ENCODE measurements around the gene DIP2C.
"Not testable (repeated sequence)": the region's sequence is repeated elsewhere in the genome, so short reads cannot be mapped to it uniquely, and the experiment has no call there.

Gene DIP2C

DNA sequence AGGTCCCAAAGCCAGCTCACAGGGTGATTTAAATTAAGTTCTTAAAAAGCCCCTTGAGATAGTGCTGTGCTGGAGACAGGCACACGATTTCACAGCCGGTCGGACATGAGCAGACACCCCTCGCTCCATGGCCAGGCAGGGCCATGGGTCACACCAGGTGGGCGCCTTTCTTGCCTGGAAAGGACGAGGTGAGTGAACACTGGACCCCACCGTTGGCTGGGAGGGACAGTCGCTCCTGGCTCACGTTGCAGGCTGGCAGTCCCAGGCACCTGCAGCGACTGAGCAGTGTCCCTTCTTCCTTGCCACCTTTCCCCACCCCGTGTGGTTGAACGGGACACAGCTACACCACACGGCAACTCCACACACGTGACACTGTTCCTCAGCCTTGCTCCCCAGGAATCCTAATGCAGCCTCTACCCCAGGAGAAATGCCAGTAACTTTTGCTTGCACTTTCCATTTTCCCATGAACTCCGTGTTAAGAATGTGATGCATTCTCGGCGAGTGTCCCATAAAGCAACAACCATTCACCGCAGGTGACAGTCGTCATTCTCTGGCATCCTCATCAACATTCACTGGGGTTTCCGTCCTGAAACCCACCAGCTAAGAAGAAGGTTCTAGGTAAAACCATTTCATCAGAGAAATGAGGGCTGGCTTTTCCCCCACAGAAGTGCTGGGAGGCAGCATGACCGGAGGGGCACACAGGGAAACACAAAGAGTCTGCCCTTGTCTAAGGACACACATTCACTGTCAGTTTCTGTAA lies 336.8 kb downstream of the DIP2C start:
- no peak for DNase-seq (ENCODE audit: low spot score)

DNA sequence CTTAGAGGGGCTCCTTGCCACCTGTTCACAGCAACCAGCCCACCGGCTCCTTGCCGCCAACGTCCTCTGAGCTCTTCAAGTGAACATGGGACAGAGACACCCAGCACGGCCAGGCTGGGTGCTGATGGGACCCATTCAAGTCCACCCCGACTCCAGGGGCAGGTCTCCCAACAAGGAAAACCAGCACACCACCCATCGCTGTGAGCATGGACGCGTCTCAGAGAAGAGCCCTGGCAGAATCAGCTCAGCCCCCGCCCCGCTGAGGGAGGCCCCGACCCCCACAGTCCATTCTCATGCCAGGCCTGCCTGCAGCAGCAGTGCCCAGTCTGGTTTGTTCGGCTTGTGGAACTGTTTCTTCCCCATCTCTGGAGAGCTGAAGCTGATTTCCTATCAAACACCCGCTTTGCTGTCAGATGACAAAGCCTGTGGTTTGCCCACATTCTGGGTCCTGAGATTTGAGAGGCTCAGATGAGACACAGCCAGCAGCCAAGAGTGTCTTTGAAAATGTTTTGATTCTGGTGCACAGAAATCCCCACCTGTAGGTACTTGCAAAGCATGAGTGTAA lies 337.6 kb downstream of the DIP2C start:
- DNase-seq (ENCODE audit: low spot score): no peak

DNA sequence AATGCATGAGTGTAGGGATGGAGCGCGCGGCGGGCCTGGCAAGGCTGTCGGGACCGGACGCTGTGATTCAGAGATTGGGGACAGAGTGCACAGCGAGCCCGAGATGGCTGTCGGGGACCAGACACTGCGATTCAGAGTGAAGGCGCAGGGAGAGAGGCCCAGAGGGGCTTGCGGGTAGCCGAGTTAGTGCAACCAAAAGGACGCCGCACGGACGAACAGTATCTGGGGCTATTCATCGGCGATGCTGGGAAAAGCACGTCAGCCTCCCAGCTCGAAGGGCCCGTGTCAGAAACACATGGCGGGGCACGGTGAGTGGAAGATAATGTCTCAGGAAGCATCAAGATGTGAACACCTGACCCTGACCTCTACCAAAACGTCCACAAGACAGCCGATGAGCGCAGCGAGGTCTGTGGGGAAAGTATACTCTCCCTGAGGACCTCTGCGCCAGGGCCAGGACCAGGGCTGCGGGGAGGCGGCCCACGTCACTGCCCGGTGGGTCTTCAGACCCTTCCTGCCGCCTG lies 338.4 kb downstream of the DIP2C start:
- DNase-seq (ENCODE audit: low spot score): no peak

DNA sequence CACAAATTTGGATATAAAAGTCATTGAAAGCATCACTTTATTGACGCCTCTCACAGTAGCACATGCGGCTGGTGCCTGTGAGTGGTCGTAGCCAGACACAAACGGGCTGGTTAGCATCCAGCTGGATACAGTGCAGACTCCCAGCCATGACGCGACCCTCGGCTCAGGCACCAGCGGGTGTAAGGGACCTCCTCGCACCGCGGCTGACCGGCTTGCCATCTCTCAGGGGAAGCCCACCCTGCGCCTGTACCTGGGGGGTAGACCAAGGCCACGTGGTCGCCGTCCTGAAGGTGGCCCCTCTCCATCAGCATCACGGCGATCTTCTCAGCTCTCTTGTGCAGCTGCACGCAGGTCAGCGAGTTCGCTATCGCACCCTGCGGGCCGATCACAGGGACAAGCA lies 340.4 kb downstream of the DIP2C start:
- no peak for DNase-seq (ENCODE audit: low spot score)

DNA sequence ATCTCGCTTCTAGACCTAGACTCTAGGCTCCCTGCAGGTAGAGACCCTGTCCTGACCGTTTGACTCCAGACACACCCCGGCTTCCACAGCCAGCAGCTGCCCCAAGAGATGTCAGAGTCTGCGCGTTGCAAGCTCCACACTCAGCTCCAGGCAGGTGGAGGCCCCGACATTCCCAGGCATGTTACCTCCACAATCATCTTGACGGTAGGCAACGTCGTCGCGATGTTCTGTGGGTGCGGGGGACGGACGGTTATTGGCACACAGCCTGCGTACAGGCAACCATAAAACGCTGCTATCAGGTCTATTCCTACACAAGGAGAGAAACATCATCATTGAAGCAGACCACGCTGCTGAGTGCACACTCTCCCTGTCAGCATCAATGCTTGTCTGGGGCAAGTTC lies 341.0 kb downstream of the DIP2C start:
- DNase-seq (ENCODE audit: low spot score): no peak

DNA sequence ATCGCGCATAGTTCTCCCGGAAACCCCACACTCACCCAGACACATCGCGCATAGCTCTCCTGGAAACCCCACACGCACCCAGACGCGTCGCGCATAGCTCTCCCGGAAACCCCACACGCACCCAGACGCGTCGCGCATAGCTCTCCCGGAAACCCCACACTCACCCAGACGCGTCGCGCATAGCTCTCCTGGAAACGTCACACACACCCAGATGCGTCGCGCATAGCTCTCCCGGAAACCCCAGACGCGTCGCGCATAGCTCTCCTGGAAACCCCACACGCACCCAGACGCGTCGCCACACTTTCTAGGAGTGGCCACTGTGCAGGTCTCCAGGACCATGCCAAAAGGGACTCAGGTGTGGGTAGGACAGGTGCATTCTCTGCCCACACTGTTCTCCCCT lies 341.7 kb downstream of the DIP2C start:
- not testable (repeated sequence) for DNase-seq (ENCODE audit: low spot score)

DNA sequence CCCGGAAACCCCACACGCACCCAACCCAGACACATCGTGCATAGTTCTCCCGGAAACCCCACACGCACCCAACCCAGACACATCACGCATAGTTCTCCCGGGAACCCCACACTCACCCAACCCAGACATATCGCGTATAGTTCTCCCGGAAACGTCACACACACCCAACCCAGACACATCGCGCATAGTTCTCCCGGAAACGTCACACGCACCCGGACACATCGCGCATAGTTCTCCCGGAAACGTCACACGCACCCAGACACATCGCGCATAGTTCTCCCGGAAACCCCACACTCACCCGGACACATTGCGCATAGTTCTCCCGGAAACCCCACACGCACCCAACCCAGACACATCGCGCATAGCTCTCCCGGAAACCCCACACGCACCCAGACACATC lies 342.3 kb downstream of the DIP2C start:
- not testable (repeated sequence) for DNase-seq (ENCODE audit: low spot score)

DNA sequence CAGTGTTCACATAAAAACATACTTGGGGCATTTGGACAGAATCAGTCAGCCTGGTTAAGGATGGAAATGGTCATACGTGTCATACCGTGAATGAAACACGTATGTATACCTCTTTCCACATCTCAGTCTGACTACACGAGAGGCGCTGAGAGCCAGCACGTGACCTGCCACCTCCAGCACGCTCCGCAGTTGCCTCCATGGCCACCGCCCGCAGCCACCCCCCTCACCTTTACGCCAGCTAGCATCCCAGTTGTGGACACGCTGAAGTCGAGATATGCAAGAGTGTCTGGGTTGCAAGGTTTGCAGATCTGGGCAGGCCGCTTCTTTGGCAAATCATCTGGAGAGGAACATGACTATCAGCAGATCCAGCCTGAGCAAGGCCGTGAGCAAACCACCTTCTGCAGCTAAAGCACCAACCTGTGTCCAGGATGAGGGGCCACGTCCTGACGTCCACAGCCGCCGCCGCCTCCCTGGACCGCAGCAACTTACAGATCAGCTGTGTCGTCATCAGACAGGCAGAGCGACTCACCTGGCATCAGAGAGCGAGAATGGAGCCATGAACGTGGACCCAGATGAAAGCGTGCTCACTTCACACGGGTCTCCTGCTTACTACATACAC lies 344.8 kb downstream of the DIP2C start:
- DNase-seq (ENCODE audit: low spot score): no peak

DNA sequence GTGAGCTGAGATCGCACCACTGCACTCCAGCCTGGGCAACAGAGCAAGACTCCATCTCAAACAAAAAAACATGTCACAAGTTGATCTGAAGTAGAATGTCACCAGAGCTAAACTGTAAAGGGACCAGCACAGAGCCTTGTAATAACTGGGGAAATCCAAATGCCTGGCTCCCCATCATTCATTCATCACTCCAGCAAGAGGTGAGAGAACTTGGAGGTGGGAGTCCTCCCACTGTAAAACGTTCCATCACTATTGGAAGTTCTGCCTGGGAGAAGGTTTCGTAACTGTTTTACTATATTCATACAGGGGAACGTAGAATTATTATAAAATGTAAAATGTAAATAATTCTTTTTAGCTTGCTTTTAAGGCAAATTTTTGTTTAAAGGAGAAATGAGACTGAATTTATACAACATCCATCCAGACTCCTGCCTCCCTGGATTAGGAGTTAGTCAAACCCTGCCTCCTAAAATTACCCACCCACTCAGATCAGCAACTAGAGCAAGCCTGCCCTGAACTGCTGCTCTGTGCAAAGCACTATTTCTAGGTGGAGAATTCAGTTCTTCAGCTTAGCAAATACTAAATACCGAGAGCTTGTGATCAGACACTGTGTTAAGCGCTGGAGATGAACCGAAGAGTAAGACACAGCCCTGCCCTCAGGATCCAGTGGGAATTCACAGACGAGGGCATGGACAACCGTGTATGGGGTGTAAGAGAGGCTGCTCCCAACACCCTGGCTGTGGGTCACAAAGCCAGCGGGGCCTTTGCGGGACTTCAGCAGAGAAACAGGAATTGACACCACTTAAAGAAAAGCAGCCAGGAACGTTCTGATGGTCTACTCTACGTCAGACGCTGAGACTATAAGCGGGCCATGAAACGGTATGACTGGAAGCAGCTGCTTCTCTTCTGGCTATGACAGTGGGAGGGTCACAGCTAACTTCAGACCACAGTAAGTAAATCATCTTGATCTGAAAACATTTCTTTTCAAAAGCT lies 345.9 kb downstream of the DIP2C start:
- DNase-seq (ENCODE audit: low spot score): no peak

DNA sequence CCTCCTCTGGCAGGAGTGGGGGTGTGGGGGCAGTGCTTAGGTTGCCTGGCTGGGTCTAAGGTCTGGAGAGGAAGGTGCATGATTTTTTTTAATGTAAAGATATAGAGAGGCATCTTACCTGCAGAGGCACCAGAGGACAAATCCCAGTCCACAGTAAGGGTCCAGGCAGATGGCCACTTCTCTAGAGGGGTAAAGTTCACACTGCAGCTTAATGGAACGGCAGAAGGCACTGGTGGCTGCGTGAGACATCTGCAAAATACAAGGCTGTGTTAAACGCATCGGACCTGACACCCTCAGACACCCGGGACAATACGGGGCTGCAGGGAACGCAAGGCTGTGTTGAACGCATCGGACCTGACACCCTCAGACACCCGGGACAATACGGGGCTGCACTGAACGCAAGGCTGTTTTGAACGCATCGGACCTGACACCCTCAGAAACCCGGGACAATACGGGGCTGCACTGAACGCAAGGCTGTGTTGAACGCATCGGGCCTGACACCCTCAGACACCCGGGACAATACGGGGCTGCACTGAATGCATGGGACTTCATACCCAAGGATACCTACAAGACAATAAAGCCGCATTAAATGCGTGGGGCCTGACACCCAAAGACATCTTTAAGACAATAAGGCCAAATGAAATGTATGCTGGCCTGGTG lies 348.3 kb downstream of the DIP2C start:
- DNase-seq (ENCODE audit: low spot score): no peak

DNA sequence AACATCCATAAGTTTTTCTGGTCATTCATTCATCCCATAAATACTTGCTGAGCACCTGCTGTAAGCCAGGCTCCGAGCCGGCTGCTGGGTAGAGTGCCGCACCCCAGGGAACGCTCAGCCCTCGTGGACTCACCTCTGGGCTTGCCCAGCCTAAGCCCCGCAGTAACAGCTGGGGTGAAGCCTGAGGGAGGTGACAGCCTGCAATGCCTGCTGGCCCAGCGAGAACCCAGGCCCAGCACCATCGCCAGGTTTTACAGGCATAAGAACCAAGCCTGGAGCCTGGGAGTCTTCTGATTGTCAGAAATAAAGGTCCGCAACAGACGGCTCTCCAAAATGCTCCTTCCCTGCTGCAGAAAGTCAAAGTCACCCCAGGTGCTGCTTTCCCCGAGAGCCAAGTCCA lies 348.8 kb downstream of the DIP2C start:
- no peak for DNase-seq (ENCODE audit: low spot score)

DNA sequence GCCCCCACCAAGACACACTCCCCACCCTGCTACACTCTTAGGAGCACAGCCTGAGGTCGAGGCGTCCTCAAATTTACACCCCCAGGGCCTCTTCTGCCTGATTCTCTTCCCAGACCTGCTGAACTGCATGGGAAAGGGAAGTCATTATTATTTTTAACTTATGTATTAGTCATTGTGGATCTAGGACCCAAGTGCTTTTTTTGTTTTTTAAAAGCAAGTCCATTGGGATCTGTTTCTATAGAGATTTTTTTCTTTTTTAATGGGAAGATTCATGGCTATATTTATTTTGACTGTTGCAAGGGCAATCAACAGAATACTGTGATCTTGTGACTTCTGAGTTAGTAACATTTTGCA lies 350.5 kb downstream of the DIP2C start:
- no peak for DNase-seq (ENCODE audit: low spot score)

DNA sequence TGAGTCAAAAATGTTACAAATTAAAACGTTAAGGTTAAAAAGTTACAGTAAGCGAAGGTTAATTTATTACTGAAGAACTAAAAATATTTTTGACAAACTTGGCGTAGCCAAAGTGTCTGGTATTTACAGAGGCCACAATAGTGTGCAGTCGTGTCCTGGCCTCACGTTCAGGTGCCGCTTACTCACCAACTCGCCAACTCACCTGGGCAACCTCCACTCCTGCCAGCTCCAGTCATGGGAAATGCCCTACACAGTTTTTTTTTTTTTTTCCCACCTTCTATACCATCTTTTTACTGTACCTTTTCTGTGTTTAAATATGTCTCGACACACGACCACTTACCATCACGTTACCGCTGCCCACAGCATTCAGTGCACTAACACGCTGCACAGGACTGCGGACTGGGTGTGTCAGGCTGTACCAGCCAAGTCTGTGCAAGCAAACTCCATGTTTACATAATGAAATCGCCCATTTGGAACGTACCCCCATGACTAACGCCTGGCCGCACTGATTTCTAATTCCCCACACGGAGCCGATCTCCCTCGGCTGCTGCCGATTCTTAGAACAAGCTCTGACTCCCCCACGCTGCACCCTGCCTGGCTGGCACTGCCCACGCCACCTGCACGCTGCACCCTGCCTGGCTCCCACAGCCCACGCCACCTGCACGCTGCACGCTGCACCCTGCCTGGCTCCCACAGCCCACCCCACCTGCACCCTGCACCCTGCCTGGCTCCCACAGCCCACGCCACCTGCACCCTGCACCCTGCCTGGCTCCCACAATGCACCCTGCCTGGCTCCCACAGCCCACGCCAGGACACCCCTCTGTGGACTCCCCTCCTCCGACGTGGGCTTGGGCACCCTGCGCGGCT lies 351.1 kb downstream of the DIP2C start:
- no peak for DNase-seq (ENCODE audit: low spot score)

DNA sequence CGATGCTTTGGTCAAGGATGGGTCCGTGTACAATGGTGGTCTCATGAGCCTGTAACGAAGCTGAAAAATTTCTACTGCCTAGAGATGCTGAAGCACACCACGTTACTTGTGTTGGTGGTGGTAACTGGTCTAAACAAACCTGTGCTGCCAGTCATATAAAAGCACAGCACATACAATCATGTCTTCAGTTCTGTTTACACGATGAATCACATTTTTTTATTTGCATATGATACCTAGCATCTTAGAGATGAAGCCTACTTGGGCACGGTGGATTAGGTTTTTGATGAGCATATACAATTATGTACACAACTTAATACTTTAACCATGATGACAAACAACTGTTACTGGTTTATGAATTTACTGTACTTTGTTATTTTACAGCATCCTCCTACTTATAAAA lies 353.2 kb downstream of the DIP2C start:
- no peak for DNase-seq (ENCODE audit: low spot score)

DNA sequence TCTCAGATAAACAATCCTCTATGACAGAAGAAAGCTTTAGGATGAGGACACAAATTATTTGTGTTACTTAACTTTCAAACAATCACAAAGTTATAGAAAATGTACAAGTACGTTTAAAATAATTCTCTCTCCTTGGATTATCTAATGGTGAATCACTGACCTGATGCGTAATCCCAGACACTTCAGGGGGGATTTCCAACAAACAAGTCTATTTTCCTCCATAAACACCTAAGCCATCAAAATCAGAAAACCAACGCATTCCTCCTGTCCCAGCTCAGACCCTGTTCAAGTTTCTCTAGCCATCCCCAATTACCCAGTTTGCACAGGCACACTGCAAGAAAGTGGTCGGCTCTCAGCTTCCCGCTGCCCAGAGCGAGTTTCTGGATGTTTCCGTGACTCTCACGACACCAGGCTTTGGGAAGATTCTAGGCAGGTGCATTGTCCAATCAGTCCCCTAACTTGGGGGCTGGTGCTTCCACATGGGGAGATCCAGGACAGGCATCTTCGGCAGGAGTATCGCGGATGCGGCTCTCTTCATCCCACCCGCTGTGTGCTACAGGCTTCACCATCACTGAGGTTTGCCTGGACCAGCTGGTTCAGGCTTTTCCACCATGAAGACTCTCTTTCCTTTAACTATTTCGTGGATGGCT lies 354.2 kb downstream of the DIP2C start:
- DNase-seq (ENCODE audit: low spot score): no peak

DNA sequence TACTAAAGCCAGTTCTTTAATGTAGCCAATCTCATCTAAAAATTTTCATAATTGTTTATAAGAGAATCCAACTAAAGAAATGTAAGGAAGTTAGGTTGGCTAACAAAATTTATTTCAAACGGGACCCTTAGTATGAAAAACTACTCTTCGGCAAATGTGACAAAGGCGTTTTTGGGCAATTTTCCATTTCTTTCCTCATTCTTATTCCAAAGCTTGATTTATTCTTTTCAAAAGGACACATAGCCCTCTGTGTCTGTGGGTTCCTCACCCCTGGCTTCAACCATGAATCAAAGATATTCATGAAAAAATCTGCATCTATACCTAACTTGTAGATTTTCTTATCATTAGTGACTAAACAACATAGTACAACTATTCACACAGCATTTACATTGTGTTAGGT lies 358.3 kb downstream of the DIP2C start:
- DNase-seq (ENCODE audit: low spot score): no peak

DNA sequence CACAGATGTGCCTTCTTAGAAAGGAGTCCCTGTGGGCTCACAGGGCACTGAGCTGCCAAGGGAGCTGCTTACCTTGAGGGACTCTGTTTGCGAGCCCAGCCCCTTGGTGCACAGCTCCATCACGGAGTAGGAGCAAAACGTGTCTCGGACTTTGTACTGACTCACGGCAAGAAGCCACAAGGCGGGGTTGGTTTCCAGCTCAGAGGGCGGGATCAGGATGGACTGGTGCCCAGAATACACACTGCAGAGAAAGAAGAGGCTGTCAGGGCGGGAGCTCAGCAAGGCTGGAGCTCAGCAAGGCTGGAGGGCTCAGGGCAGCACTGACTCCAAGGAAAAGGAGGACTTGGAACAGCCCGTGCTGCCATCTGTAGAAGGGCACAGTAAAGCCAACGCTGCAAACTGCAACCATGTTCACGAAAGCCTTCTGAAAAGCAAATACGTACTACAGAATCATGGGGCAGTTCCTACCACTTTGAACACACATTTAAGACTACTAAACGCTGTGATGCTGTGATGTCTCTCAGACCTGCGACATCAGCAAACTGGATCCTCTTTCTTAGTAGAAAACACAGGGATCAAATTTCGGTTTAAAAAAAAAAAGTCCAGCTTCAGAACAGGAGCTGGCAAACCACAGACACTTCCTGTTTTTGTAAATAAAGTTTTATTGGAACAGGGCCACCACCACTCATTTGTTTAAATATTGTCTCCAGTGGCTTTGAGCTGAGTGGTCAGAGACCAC lies 359.9 kb downstream of the DIP2C start:
- DNase-seq (ENCODE audit: low spot score): no peak

DNA sequence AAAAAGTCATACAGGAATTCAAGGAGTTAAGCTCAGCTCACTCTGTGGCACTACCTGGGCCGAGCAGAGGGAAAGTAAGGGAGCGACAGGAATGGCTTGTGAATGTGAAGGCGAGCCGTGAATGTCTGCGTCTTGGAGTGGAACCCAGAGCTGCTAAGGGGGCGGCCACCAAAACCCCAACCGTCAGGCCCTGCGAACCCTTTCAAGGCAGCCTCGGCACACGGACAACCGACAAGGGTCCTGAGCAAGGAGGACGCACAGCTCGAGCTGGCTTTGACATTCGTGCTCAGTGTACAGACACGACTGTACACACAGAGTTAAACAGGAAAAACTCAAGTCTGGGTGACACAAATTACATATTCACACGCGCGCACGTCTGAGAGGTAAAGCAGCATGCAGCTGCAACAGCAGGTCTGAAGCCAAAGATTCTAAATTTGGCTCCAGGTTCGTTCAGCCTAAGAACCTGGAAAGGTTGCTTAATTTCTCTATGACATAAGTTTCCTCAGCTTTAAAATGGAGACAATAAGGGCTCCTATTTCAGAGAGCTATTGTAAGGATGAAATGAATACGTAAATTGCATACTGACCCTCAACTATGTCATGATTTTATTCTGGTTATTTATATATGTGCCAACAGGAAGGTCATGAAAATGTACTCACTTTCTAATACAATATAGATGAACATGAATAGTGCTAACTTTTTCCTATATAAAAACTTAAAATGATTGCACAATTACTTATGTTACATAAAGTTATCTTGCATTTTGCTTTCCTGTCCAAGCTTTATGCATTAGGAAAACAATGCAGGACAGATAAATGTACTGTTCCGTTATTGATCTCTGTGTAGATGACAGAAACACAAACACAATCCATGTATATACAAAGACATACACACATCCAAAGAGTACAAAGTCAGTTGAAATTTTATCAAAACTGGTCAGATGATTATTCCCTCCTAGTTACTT lies 361.3 kb downstream of the DIP2C start:
- DNase-seq (ENCODE audit: low spot score): no peak

Data from ecto neural progenitor cell (in vitro differentiated cells).